Epithelial cell of esophagus (primary cell): ENCODE results near the gene COX10.

Experiments
- DNase-seq: peaks from one replicate; pipeline ENCODE4 v3.0.0; 2010; ENCODE audit warnings: low read depth
- H3K4me3 ChIP-seq: 2 replicates; pipeline ENCODE4 v1.5.1; 2011; ENCODE audit warnings: mild to moderate bottlenecking, low read length, control low read depth
- CTCF ChIP-seq: IDR thresholded peaks from 2 replicates; pipeline ENCODE4 v1.5.1; 2011; ENCODE audit warnings: low read depth, mild to moderate bottlenecking, low read length, control low read depth, inconsistent platforms; ENCODE audit not compliant: insufficient read depth; ENCODE audit errors: missing control alignments

The COX10 gene

GRCh38 chr17:14086189-14086588 is 16.9 kb downstream of the COX10 start:
- H3K4me3 ChIP-seq, result no peak overlapping the region
- no peak for DNase-seq
- no peak for TF ChIP-seq CTCF

GRCh38 chr17:14089179-14089578 is 19.9 kb downstream of the COX10 start:
- DNase-seq, result no peak
- no peak overlapping the region for H3K4me3 ChIP-seq
- no peak for TF ChIP-seq CTCF

GRCh38 chr17:14091367-14091766 is 22.1 kb downstream of the COX10 start:
- TF ChIP-seq CTCF, result no peak
- no peak for DNase-seq
- H3K4me3 ChIP-seq, result no peak overlapping the region

- no peak for TF ChIP-seq CTCF
- no peak for DNase-seq
- H3K4me3 ChIP-seq, result no peak overlapping the region
Measured at GRCh38 chr17:14092808-14093207, 23.5 kb downstream of the COX10 start.

GRCh38 chr17:14094676-14095601 is 25.6 kb downstream of the COX10 start:
- no peak overlapping the region for H3K4me3 ChIP-seq
- DNase-seq, result no peak
- TF ChIP-seq CTCF, result no peak

- H3K4me3 ChIP-seq, result no peak overlapping the region
- TF ChIP-seq CTCF, result no peak
- DNase-seq, result no peak
Measured at GRCh38 chr17:14095631-14096030, 26.3 kb downstream of the COX10 start.

GRCh38 chr17:14098246-14098645 is 28.9 kb downstream of the COX10 start:
- no peak for TF ChIP-seq CTCF
- peak; percentile 89 for DNase-seq
- H3K4me3 ChIP-seq, result no peak overlapping the region
